Activated CD8-positive, alpha-beta T cell treated with anti-CD3 and anti-CD28 coated beads for 36 hours (primary cell): ENCODE data around the gene AGK. TPM values are rescaled to one million over a fixed set of nuclear protein-coding genes. Genes with fewer than 3 reads are reported as not detected.

ENCODE experiments used
- ATAC-seq: fragments of 200-7000 bp; cut with Tn5 transposase; one replicate; pipeline ENCODE4 v1.10.0; 2021; ENCODE audit warnings: mild to moderate bottlenecking, moderate library complexity
- CTCF ChIA-PET: fragments of 350-600 bp; sonication (Branson Sonifier 250); formaldehyde crosslinking; loops from one replicate; lab custom pipeline; 2021; ENCODE audit warnings: antibody characterized with exemption; lab: Charles Lee
- POLR2A ChIA-PET: fragments of 350-600 bp; sonication (Branson Sonifier 250); formaldehyde crosslinking; loops from one replicate; lab custom pipeline; 2021; ENCODE audit warnings: antibody characterized with exemption; lab: Charles Lee
- DNase-seq: peaks from one replicate; pipeline ENCODE4 v3.0.0-alpha.2; 2020
- H3K27ac Mint-ChIP-seq: one replicate; pipeline ENCODE4 v1.8.0; 2021; ENCODE audit warnings: mild to moderate bottlenecking, mixed read lengths
- H3K27me3 Mint-ChIP-seq: one replicate; pipeline ENCODE4 v1.8.0; 2021; ENCODE audit warnings: mixed read lengths
- H3K36me3 Mint-ChIP-seq: one replicate; pipeline ENCODE4 v1.8.0; 2021; ENCODE audit warnings: low read depth, mixed read lengths
- H3K4me1 Mint-ChIP-seq: one replicate; pipeline ENCODE4 v1.8.0; 2021; ENCODE audit warnings: low read depth, mixed read lengths
- H3K4me3 Mint-ChIP-seq: one replicate; pipeline ENCODE4 v1.8.0; 2021; ENCODE audit warnings: mild to moderate bottlenecking, moderate library complexity, mixed read lengths
- H3K9me3 Mint-ChIP-seq: one replicate; pipeline ENCODE4 v1.8.0; 2021; ENCODE audit warnings: mixed read lengths
- intact Hi-C: fragments of 100-400 bp; cut with micrococcal nuclease; formaldehyde crosslinking; loops from one replicate; pipeline ENCODE4 v1.10.0; 2022
- total RNA-seq, 2 experiments: library from RNA; stranded (reverse); gene quantifications; one replicate each; pipeline ENCODE4 v1.2.3, GENCODE V29; 2021
- TF ChIP-seq, protein P1 (sequence below): fragments of 200-600 bp; IDR thresholded peaks from one replicate; pipeline ENCODE4 v1.8.0; 2022; ENCODE audit warnings: antibody characterized with exemption, mild to moderate bottlenecking

AGK gene
- total RNA-seq, 2 experiments from 2014 or later: 70.1 to 73.7 TPM

DNA sequence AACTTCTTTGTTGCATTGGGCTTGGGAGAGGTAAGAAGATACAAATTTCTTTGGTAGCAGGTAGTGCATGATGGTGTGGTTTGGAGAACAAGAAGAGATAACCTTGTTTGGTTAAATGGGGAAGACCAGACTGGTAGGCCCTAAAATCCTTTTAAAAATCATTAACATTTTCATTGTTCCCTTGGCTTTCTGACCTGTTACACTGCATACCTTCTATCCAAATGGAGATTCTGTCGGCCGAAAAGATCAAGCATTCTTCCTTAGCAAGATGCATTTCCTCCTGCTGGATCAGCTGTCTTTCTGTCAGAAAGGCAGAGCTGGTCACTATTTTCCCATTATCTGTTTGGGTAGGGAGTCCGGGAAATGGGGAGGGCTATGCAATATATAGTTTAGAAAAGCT is 33.7 kb downstream of the AGK start:
- intact Hi-C loops: loop anchor here (2.0 kb wide), 1 partner anchor 26 kb away; no protein-coding TSS in a partner anchor
- DNase-seq (no peak), ATAC-seq (no peak)
- Mint-ChIP-seq H3K27me3 (no peaks in the 10 kb centered on the region), H3K36me3 (peaks cover 29% of the 10 kb centered on the region), H3K4me3 (peak overlapping the region; percentile 9), H3K27ac (peak overlapping the region; percentile 85), H3K4me1 (peaks cover 63% of the 10 kb centered on the region), H3K9me3 (peaks cover 17% of the 10 kb centered on the region)
- ChIA-PET POLR2A (interaction anchor here (1.2 to 2.4 kb wide), 3 partner anchors 27 to 148 kb away, joined by 3 to 13 read pairs (median 3); partner anchors contain the start of gene AGK), CTCF (interaction anchor here (1.4 kb wide), 1 partner anchor 51 kb away, joined by 3 read pairs; no protein-coding TSS in a partner anchor)
- TF ChIP-seq, protein P1, sequence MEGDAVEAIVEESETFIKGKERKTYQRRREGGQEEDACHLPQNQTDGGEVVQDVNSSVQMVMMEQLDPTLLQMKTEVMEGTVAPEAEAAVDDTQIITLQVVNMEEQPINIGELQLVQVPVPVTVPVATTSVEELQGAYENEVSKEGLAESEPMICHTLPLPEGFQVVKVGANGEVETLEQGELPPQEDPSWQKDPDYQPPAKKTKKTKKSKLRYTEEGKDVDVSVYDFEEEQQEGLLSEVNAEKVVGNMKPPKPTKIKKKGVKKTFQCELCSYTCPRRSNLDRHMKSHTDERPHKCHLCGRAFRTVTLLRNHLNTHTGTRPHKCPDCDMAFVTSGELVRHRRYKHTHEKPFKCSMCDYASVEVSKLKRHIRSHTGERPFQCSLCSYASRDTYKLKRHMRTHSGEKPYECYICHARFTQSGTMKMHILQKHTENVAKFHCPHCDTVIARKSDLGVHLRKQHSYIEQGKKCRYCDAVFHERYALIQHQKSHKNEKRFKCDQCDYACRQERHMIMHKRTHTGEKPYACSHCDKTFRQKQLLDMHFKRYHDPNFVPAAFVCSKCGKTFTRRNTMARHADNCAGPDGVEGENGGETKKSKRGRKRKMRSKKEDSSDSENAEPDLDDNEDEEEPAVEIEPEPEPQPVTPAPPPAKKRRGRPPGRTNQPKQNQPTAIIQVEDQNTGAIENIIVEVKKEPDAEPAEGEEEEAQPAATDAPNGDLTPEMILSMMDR: no peak

DNA sequence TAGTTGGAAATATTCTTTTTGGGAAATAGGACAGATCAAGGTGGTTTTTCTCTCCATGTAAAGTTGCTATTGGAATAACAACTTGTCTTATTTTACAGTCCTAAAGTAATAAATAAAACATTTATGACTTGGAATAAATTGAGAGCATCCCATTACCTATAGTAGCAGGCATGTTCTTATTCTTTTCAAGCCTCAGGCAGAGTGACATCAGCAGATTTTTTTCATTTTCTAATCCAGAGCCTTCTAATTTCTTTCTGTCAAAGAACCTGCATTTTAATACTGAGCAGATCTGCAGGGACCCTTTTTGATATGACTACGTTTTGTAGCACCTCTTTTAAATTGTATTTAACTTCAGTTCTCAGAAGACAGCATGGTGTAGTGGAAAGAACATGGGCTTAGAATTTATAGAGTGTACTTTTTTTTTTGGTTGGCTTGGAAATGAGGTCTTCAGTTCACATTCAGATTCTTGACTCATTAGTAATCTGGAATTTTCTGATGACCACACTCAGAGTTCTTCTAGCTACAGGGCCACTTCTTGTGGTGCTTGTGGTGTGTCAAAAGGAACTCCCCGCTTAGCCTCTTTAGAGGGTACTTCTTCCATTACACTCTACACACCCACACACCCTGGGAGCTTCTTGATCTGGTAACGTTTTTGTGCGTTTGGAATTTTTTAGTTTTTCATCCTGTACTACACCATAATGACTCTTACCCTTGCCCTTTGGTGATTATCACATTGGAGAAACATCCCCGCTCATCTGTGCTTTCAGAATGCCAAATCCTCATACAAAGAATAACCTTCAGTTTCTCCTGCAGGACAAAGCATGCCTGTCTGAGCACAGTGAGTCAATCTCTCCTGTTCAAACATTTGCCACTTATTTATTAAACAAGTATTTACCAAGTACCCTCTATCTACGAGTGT is 34.6 kb downstream of the AGK start:
- ATAC-seq (peak; percentile 83), DNase-seq (peak; percentile 89)
- H3K27ac Mint-ChIP-seq: peak overlapping the region; percentile 85
- peak overlapping the region; percentile 40 for H3K4me3 Mint-ChIP-seq
- H3K27me3 Mint-ChIP-seq: no peaks in the 10 kb centered on the region
- ChIA-PET CTCF (interaction anchor here (1.4 kb wide), 1 partner anchor 52 kb away, joined by 3 read pairs; no protein-coding TSS in a partner anchor), POLR2A (interaction anchor here (1.5 to 2.4 kb wide), 2 partner anchors 28 to 148 kb away, joined by 3 to 13 read pairs; no protein-coding TSS in a partner anchor)
- peaks cover 33% of the 10 kb centered on the region for H3K36me3 Mint-ChIP-seq
- peaks cover 71% of the 10 kb centered on the region for H3K4me1 Mint-ChIP-seq
- intact Hi-C loops: loop anchor here (2.0 kb wide), 1 partner anchor 27 kb away; no protein-coding TSS in a partner anchor
- H3K9me3 Mint-ChIP-seq: peaks cover 17% of the 10 kb centered on the region
- TF ChIP-seq, protein P1: no peak

DNA sequence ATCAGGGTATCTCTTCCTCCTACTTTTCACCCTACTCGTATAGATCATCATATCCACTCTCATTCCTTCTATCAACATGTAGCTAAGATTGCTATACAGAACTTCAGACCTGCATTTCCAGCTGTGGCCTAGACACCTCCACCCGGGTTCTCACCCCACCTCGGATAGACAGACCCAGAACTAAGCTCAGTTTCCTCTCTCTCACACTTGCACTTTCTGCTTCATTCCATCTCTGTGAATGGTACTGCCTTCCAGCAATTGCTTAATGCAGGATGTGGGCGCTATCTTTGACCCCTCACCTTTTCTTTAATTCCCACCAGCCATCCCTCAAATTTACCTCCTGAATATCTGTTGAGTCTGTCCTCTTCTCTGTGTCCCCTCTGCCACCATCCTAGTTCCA is 35.7 kb downstream of the AGK start:
- TF ChIP-seq, protein P1: no peak
- POLR2A ChIA-PET: interaction anchor here (2.4 kb wide), 1 partner anchor 29 kb away, joined by 13 read pairs; no protein-coding TSS in a partner anchor
- CTCF ChIA-PET: interaction anchor here (1.4 kb wide), 1 partner anchor 53 kb away, joined by 3 read pairs; no protein-coding TSS in a partner anchor
- Mint-ChIP-seq H3K36me3 (peaks cover 33% of the 10 kb centered on the region), H3K9me3 (peaks cover 17% of the 10 kb centered on the region), H3K27me3 (no peaks in the 10 kb centered on the region), H3K4me1 (peaks cover 74% of the 10 kb centered on the region), H3K4me3 (peak overlapping the region; percentile 40), H3K27ac (peak overlapping the region; percentile 85)
- DNase-seq (no peak), ATAC-seq (no peak)
- intact Hi-C loops: no loop called here

DNA sequence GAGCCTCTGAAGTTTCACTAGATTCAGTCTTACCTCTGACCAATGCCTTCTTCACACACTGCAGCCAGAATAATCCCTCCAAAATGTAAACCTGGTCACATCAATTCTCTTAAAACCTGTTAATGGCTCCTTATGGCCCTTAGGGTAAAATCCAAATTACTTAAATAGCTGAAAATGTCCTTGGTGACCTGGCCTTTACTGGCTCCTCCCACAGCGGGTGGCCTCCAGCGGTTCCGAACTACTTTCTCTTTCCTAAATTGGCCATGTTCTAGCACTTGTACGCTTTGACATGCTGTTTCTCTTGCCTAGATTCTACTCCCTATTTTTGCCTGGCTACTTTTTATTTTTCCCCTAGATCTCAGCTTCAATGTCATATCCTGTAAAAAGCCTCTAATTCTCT is 36.1 kb downstream of the AGK start:
- ChIA-PET POLR2A (interaction anchor here (0.7 to 2.4 kb wide), 2 partner anchors 29 to 30 kb away, joined by 3 to 13 read pairs; no protein-coding TSS in a partner anchor), CTCF (interaction anchor here (0.6 to 1.4 kb wide), 3 partner anchors 8 to 54 kb away, joined by 3 to 5 read pairs (median 3); no protein-coding TSS in a partner anchor)
- H3K27ac Mint-ChIP-seq: peak overlapping the region; percentile 85
- H3K4me1 Mint-ChIP-seq: peaks cover 75% of the 10 kb centered on the region
- H3K4me3 Mint-ChIP-seq: peak overlapping the region; percentile 40
- TF ChIP-seq, protein P1: no peak
- intact Hi-C loops: no loop called here
- DNase-seq (no peak), ATAC-seq (no peak)
- H3K27me3 Mint-ChIP-seq: no peaks in the 10 kb centered on the region
- H3K9me3 Mint-ChIP-seq: peaks cover 17% of the 10 kb centered on the region
- peaks cover 34% of the 10 kb centered on the region for H3K36me3 Mint-ChIP-seq
